OCI-LY3 (cell line): Measurements from ENCODE around the gene IL17B.

Experiments used
- H2AFZ ChIP-seq: fragments of 200-600, 300-600 bp; shearing (Covaris generic); 2 replicates; pipeline ENCODE4 v1.6.0; 2014; ENCODE audit warnings: antibody characterized with exemption, low read depth, low read length
- H3K27ac ChIP-seq: fragments of 200-600, 300-600 bp; sonication (generic); 2 replicates; pipeline ENCODE4 v1.5.1; 2014; ENCODE audit warnings: mild to moderate bottlenecking, low read length, moderate library complexity, mixed read lengths
- H3K27me3 ChIP-seq: fragments of 200-600, 300-600 bp; sonication (generic); 2 replicates; pipeline ENCODE4 v1.6.1; 2014; ENCODE audit warnings: low read depth, low read length, mixed read lengths
- H3K36me3 ChIP-seq: fragments of 200-600, 300-600 bp; sonication (generic); replicated peaks from 2 replicates; pipeline ENCODE3; 2014; ENCODE audit warnings: low read depth, low read length, mixed read lengths
- H3K4me1 ChIP-seq: fragments of 300-600, 200-600 bp; sonication (generic); 2 replicates; pipeline ENCODE4 v1.6.1; 2014; ENCODE audit warnings: low read length, mixed read lengths
- H3K4me2 ChIP-seq: fragments of 200-600, 300-600 bp; sonication (generic); 2 replicates; pipeline ENCODE4 v1.6.1; 2014; ENCODE audit warnings: low read length, mixed read lengths
- H3K4me3 ChIP-seq: fragments of 300-600, 200-600 bp; sonication (generic); 2 replicates; pipeline ENCODE4 v1.5.1; 2014; ENCODE audit warnings: antibody characterized with exemption, mild to moderate bottlenecking, low read length, moderate library complexity
- H3K79me2 ChIP-seq: fragments of 300-600, 200-600 bp; shearing (Covaris generic); 2 replicates; pipeline ENCODE4 v1.6.1; 2014; ENCODE audit warnings: mild to moderate bottlenecking, low read length, mixed read lengths
- H3K9ac ChIP-seq: fragments of 300-600, 200-600 bp; shearing (Covaris generic); 2 replicates; pipeline ENCODE4 v1.6.0; 2014; ENCODE audit warnings: mild to moderate bottlenecking, low read length, moderate library complexity
- H3K9me3 ChIP-seq: fragments of 200-600, 300-600 bp; shearing (Covaris generic); 2 replicates; pipeline ENCODE4 v1.6.1; 2014; ENCODE audit warnings: low read length, mixed read lengths; ENCODE audit not compliant: insufficient read depth
- H4K20me1 ChIP-seq: fragments of 200-600, 300-600 bp; sonication (generic); 2 replicates; pipeline ENCODE4 v1.6.1; 2016; ENCODE audit warnings: low read length, mixed read lengths; ENCODE audit not compliant: insufficient read depth
- EZH2phosphoT487 ChIP-seq: fragments of 200-600 bp; shearing (Covaris generic); IDR thresholded peaks from 2 replicates; pipeline ENCODE4 v1.6.1; 2018; ENCODE audit warnings: antibody characterized with exemption, mixed run types, low read depth
- TF ChIP-seq, protein P1 (sequence below): fragments of 200-600, 300-600 bp; sonication (generic); IDR thresholded peaks from 2 replicates; pipeline ENCODE4 v1.5.1; 2014; ENCODE audit warnings: antibody characterized with exemption, low read length, low read depth

The IL17B gene

DNA sequence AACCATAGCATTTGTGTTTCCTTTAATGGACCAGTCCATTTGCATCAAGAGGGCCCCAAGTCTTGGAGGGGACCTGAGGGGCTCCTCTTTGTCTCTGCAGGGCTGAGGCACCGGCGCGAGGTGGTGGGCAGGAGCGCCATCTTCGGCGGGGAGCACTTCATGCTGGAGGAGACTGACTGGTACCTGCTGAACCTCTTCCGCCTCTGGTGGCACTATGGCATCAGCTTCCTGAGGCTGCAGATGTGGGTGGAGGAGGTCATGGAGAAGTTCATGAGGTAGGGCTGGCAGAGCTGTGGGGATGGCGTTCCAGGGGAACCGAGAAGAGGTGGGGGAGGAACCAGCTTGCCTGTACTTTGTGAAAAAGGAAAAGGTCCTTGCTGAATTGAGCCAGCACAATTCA lies 15.2 kb downstream of the IL17B start:
- peaks cover 6% of the 10 kb centered on the region; the same call in 1 of the 2 replicates for H3K4me1 ChIP-seq
- H3K4me3 ChIP-seq = no peak overlapping the region
- no peak overlapping the region for H2AFZ ChIP-seq
- no peak overlapping the region for H3K27ac ChIP-seq
- no peaks in the 10 kb centered on the region for H4K20me1 ChIP-seq
- H3K79me2 ChIP-seq = peaks cover 4% of the 10 kb centered on the region; the same call in 1 of the 2 replicates
- TF ChIP-seq, protein P1, sequence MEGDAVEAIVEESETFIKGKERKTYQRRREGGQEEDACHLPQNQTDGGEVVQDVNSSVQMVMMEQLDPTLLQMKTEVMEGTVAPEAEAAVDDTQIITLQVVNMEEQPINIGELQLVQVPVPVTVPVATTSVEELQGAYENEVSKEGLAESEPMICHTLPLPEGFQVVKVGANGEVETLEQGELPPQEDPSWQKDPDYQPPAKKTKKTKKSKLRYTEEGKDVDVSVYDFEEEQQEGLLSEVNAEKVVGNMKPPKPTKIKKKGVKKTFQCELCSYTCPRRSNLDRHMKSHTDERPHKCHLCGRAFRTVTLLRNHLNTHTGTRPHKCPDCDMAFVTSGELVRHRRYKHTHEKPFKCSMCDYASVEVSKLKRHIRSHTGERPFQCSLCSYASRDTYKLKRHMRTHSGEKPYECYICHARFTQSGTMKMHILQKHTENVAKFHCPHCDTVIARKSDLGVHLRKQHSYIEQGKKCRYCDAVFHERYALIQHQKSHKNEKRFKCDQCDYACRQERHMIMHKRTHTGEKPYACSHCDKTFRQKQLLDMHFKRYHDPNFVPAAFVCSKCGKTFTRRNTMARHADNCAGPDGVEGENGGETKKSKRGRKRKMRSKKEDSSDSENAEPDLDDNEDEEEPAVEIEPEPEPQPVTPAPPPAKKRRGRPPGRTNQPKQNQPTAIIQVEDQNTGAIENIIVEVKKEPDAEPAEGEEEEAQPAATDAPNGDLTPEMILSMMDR = no peak
- TF ChIP-seq EZH2phosphoT487 = no peak
- no peak overlapping the region for H3K4me2 ChIP-seq
- no peaks in the 10 kb centered on the region for H3K36me3 ChIP-seq
- H3K9me3 ChIP-seq = no peaks in the 10 kb centered on the region
- no peaks in the 10 kb centered on the region for H3K27me3 ChIP-seq
- no peak overlapping the region for H3K9ac ChIP-seq

DNA sequence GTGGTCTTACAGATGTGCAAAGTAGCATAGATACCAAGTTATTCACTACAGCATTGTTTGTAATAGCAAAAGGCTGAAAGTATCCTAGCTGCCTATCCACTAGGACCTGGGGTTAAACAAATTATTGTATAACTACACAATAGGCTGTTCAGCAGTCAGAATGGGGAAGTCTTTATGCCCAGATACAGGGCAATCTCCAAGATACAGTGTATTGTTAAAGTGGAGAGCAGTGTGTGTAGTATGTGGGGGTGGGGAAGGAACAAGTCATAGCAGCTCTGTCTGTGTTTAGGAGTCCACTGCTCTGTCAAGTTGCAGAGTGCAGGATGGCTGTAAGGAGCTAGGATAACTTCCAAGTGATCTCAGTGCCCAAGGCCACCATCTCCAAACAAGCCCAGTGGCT lies 15.7 kb downstream of the IL17B start:
- Histone ChIP-seq H3K9me3 (no peaks in the 10 kb centered on the region), H3K4me3 (no peak overlapping the region), H4K20me1 (no peaks in the 10 kb centered on the region), H3K79me2 (peaks cover 9% of the 10 kb centered on the region), H3K36me3 (no peaks in the 10 kb centered on the region), H3K4me1 (peaks cover 10% of the 10 kb centered on the region; the same call in 1 of the 2 replicates), H3K4me2 (no peak overlapping the region), H2AFZ (no peak overlapping the region), H3K27ac (no peak overlapping the region), H3K27me3 (no peaks in the 10 kb centered on the region), H3K9ac (no peak overlapping the region)
- TF ChIP-seq, protein P1 = no peak
- no peak for TF ChIP-seq EZH2phosphoT487

DNA sequence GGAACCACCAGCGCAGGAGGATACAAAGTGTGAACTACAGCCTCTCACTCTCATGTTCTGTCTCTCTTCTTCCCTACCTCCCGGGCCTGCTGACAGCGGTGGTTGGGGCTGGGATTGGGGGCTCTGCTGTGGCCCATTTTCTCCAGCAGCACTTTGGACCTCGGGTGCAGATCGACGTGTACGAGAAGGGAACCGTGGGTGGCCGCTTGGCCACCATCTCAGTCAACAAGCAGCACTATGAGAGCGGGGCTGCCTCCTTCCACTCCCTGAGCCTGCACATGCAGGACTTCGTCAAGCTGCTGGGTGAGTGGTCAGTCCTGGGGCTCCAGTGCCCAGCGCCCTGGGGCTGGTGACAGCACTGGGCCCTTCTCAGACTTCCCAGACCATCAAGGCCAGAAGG lies 16.6 kb downstream of the IL17B start:
- H3K9me3 ChIP-seq = no peaks in the 10 kb centered on the region
- H3K36me3 ChIP-seq = no peaks in the 10 kb centered on the region
- no peak overlapping the region for H3K9ac ChIP-seq
- H4K20me1 ChIP-seq = no peaks in the 10 kb centered on the region
- TF ChIP-seq, protein P1 = no peak
- H3K27me3 ChIP-seq = no peaks in the 10 kb centered on the region
- no peak overlapping the region for H3K27ac ChIP-seq
- H3K79me2 ChIP-seq = peaks cover 13% of the 10 kb centered on the region
- H2AFZ ChIP-seq = no peak overlapping the region
- peaks cover 10% of the 10 kb centered on the region; the same call in 1 of the 2 replicates for H3K4me1 ChIP-seq
- no peak overlapping the region for H3K4me2 ChIP-seq
- H3K4me3 ChIP-seq = no peak overlapping the region

DNA sequence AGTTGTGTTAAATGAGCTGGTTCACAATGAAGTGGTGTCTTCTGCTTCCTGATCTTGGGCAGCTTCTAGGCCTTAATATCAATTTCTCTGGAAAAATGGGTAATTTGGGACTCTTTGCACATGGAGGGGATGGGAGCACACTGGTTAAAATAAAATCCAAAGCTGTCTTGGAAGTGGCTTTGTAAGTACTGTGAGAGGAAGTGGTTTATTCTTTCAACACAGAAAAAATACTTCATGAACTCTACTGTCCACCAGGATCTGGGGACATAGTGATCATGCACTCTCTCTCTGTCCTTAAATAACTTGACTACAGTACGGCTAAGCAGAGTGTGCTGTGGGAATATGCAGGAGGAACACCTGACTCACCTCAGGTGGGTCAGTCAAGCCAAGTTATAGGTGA lies 18.8 kb downstream of the IL17B start:
- Histone ChIP-seq H2AFZ (no peak overlapping the region), H3K36me3 (peaks cover 2% of the 10 kb centered on the region), H3K27me3 (no peaks in the 10 kb centered on the region), H3K9me3 (no peaks in the 10 kb centered on the region), H4K20me1 (no peaks in the 10 kb centered on the region), H3K4me2 (no peak overlapping the region), H3K79me2 (peaks cover 13% of the 10 kb centered on the region), H3K4me3 (no peak overlapping the region), H3K27ac (no peak overlapping the region), H3K4me1 (peaks cover 11% of the 10 kb centered on the region; the same call in 1 of the 2 replicates), H3K9ac (no peak overlapping the region)
- TF ChIP-seq, protein P1 = no peak
- TF ChIP-seq EZH2phosphoT487 = no peak
